OCI-LY1 (cell line): ENCODE results near the gene PTPRM.

Experiments
- EZH2 ChIP-seq: fragments of 200-600 bp; sonication (generic), shearing (Covaris generic); IDR thresholded peaks from 2 replicates; pipeline ENCODE4 v1.8.0; 2017; ENCODE audit warnings: borderline replicate concordance, mixed run types, mild to moderate bottlenecking, antibody characterized with exemption, low read length, moderate library complexity, mixed read lengths
- TF ChIP-seq, protein P1 (sequence below): fragments of 200-600 bp; sonication (generic), shearing (Covaris generic); IDR thresholded peaks from 2 replicates; pipeline ENCODE4 v1.5.1; 2017; ENCODE audit warnings: mild to moderate bottlenecking, antibody characterized with exemption, low read length, moderate library complexity, mixed read lengths

GRCh38 chr18:7682321-7682720 is 115.2 kb downstream of the PTPRM start:
- TF ChIP-seq, protein P1, sequence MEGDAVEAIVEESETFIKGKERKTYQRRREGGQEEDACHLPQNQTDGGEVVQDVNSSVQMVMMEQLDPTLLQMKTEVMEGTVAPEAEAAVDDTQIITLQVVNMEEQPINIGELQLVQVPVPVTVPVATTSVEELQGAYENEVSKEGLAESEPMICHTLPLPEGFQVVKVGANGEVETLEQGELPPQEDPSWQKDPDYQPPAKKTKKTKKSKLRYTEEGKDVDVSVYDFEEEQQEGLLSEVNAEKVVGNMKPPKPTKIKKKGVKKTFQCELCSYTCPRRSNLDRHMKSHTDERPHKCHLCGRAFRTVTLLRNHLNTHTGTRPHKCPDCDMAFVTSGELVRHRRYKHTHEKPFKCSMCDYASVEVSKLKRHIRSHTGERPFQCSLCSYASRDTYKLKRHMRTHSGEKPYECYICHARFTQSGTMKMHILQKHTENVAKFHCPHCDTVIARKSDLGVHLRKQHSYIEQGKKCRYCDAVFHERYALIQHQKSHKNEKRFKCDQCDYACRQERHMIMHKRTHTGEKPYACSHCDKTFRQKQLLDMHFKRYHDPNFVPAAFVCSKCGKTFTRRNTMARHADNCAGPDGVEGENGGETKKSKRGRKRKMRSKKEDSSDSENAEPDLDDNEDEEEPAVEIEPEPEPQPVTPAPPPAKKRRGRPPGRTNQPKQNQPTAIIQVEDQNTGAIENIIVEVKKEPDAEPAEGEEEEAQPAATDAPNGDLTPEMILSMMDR: no peak
- no peak for TF ChIP-seq EZH2
